Endodermal cell (in vitro differentiated cells): ENCODE data around the gene SERPINA3. TPM values are rescaled to one million over a fixed set of nuclear protein-coding genes. Genes with fewer than 3 reads are reported as not detected.

ENCODE experiments used
- DNase-seq: peaks from one replicate; pipeline ENCODE4 v3.0.0-alpha.2; 2017
- H3K27ac ChIP-seq: 2 replicates; pipeline ENCODE4 v1.5.1; 2013; ENCODE audit warnings: mild to moderate bottlenecking, low read depth, low read length, moderate library complexity
- H3K27me3 ChIP-seq: 2 replicates; pipeline ENCODE4 v1.6.1; 2013; ENCODE audit warnings: mild to moderate bottlenecking, low read length, moderate library complexity; ENCODE audit not compliant: insufficient read depth, control insufficient read depth, poor library complexity, severe bottlenecking
- H3K36me3 ChIP-seq: 2 replicates; pipeline ENCODE4 v1.7.0; 2013; ENCODE audit warnings: mild to moderate bottlenecking, low read length, moderate library complexity; ENCODE audit not compliant: control insufficient read depth, insufficient read depth
- H3K4me1 ChIP-seq: one replicate; pipeline ENCODE4 v1.7.0; 2013; ENCODE audit warnings: low read length; ENCODE audit not compliant: control insufficient read depth, insufficient read depth
- H3K4me3 ChIP-seq: 2 replicates; pipeline ENCODE4 v1.5.1; 2013; ENCODE audit warnings: mild to moderate bottlenecking, low read length, moderate library complexity
- H3K9ac ChIP-seq: 2 replicates; pipeline ENCODE4 v1.6.1; 2013; ENCODE audit warnings: mild to moderate bottlenecking, low read length, moderate library complexity; ENCODE audit not compliant: poor library complexity, severe bottlenecking; ENCODE audit errors: extremely low read depth
- H3K9me3 ChIP-seq: 2 replicates; pipeline ENCODE4 v1.6.1; 2013; ENCODE audit warnings: mild to moderate bottlenecking, low read length, moderate library complexity; ENCODE audit not compliant: control insufficient read depth
- H3K27ac Mint-ChIP-seq: 2 replicates; pipeline ENCODE4 v1.8.0; 2020; ENCODE audit warnings: mixed read lengths
- H3K27me3 Mint-ChIP-seq: 2 replicates; pipeline ENCODE4 v1.8.0; 2021; ENCODE audit warnings: mild to moderate bottlenecking, mixed read lengths; ENCODE audit not compliant: insufficient read depth
- H3K36me3 Mint-ChIP-seq: 2 replicates; pipeline ENCODE4 v1.8.0; 2020; ENCODE audit warnings: low read depth, mixed read lengths
- H3K4me1 Mint-ChIP-seq: 2 replicates; pipeline ENCODE4 v1.8.0; 2020; ENCODE audit warnings: mixed read lengths
- H3K4me3 Mint-ChIP-seq: 2 replicates; pipeline ENCODE4 v1.8.0; 2020; ENCODE audit warnings: mild to moderate bottlenecking, moderate library complexity, mixed read lengths
- H3K9me3 Mint-ChIP-seq: 2 replicates; pipeline ENCODE4 v1.8.0; 2020; ENCODE audit warnings: mild to moderate bottlenecking, mixed read lengths
- CTCF ChIP-seq: fragments of 200-600 bp; sonication (generic); conservative IDR thresholded peaks from 2 replicates; pipeline ENCODE4 v1.5.0; 2021; ENCODE audit warnings: antibody characterized with exemption, mild to moderate bottlenecking
- WGBS, 2 experiments: methylation state at CpG; one replicate each; pipeline versions ENCODE4 v1.1.5 to v1.1.7; 2013; ENCODE audit warnings: missing lambda C conversion rate in 2 of 2, mixed read lengths in 1 of 2; ENCODE audit not compliant: insufficient coverage in 1 of 2, insufficient read length in 1 of 2; 5-methylcytosine and 5-hydroxymethylcytosine counted together
- total RNA-seq, 2 donors: library from RNA; stranded (reverse); fragmentation: NEBNext Ultra II Directional in 1 of 2; extraction: Animal tissue kit (Norgen Biotek cat#: 25700) in 1 of 2; gene quantifications; 2 replicates in 1 of 2; 3 replicates in 1 of 2; pipeline ENCODE4 v1.2.1, GENCODE V29; 2021

The SERPINA3 gene
- total RNA-seq, 2 donors from 2014 or later = 0.27 TPM; not detected in 1

DNA sequence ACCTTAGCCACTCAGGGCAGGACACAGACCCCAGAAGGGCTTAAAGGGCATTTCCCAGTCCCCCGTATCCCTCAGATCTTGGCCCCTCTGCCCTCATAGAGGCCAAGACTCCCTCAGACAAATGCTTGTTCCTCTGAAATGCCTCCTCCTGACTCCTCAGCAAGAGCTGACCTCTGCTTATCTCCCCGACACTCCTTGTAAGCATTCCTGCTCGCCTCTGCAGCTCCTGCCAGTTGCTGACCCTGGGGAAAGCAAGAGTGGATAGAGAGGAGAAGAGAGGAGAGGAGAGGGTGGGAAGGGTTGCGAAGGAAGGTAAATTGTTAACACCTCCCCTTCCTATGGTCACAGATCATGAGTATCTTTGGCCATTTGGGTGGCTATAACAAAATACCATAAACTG lies 23.9 kb upstream of the SERPINA3 start:
- peaks cover 9% of the 10 kb centered on the region for H3K4me1 ChIP-seq
- WGBS, 2 experiments = 76 to 100% methylated on average over 1 to 3 of the region's 4 CpGs
- no peaks in the 10 kb centered on the region for H3K27me3 ChIP-seq
- peaks cover 3% of the 10 kb centered on the region for H3K36me3 Mint-ChIP-seq
- H3K27me3 Mint-ChIP-seq = peaks cover 10% of the 10 kb centered on the region
- peaks cover 11% of the 10 kb centered on the region for H3K4me1 Mint-ChIP-seq
- H3K9me3 ChIP-seq = peaks cover 14% of the 10 kb centered on the region
- no peak overlapping the region for H3K4me3 Mint-ChIP-seq
- no peak overlapping the region for H3K27ac Mint-ChIP-seq
- H3K9ac ChIP-seq = no peak overlapping the region
- H3K9me3 Mint-ChIP-seq = peaks cover 3% of the 10 kb centered on the region
- H3K4me3 ChIP-seq = no peak overlapping the region
- no peak for DNase-seq
- no peak overlapping the region for H3K27ac ChIP-seq
- no peak for TF ChIP-seq CTCF
- H3K36me3 ChIP-seq = no peaks in the 10 kb centered on the region

GRCh38 chr14:94591073-94591472 lies 21.1 kb upstream of the SERPINA3 start:
- H3K4me3 Mint-ChIP-seq = no peak overlapping the region
- no peak for TF ChIP-seq CTCF
- peaks cover 4% of the 10 kb centered on the region for H3K4me1 Mint-ChIP-seq
- no peak overlapping the region for H3K9ac ChIP-seq
- no peak overlapping the region for H3K27ac ChIP-seq
- no peaks in the 10 kb centered on the region for H3K9me3 Mint-ChIP-seq
- H3K27me3 ChIP-seq = no peaks in the 10 kb centered on the region
- H3K36me3 ChIP-seq = no peaks in the 10 kb centered on the region
- no peaks in the 10 kb centered on the region for H3K36me3 Mint-ChIP-seq
- no peak for DNase-seq
- H3K4me3 ChIP-seq = no peak overlapping the region
- H3K4me1 ChIP-seq = no peaks in the 10 kb centered on the region
- no peaks in the 10 kb centered on the region for H3K9me3 ChIP-seq
- H3K27me3 Mint-ChIP-seq = peaks cover 12% of the 10 kb centered on the region
- H3K27ac Mint-ChIP-seq = no peak overlapping the region

DNA sequence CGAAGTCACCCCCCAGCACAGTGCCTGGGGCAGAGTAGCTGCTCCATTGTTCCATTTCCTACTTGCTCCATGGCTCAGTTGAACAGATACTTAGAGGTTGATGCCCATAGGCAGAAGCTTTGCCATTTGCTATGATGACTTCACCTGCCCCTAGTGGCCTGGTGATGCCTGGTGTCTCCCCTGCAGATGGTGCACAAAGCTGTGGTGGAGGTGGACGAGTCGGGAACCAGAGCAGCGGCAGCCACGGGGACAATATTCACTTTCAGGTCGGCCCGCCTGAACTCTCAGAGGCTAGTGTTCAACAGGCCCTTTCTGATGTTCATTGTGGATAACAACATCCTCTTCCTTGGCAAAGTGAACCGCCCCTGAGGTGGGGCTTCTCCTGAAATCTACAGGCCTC lies 20.3 kb upstream of the SERPINA3 start:
- Mint-ChIP-seq H3K27ac (no peak overlapping the region), H3K27me3 (peaks cover 11% of the 10 kb centered on the region), H3K4me1 (peaks cover 4% of the 10 kb centered on the region), H3K4me3 (no peak overlapping the region), H3K36me3 (no peaks in the 10 kb centered on the region), H3K9me3 (no peaks in the 10 kb centered on the region)
- no peaks in the 10 kb centered on the region for H3K27me3 ChIP-seq
- H3K4me1 ChIP-seq = no peaks in the 10 kb centered on the region
- no peak overlapping the region for H3K4me3 ChIP-seq
- 94% methylated on average over 6 to 8 of the region's 8 CpGs for WGBS, 2 experiments
- no peaks in the 10 kb centered on the region for H3K36me3 ChIP-seq
- no peak overlapping the region for H3K9ac ChIP-seq
- DNase-seq = no peak
- TF ChIP-seq CTCF = peak; percentile 58
- no peaks in the 10 kb centered on the region for H3K9me3 ChIP-seq
- H3K27ac ChIP-seq = no peak overlapping the region
